HFF-Myc (cell line): ENCODE data around the gene LHPP.

Experiments
- DNase-seq: peaks from one replicate; pipeline ENCODE4 v3.0.0-alpha.2; 2011; ENCODE audit warnings: low read depth; ENCODE audit errors: extremely low read depth
- H3K4me3 ChIP-seq: replicated peaks from 2 replicates; pipeline ENCODE4 v1.5.1; 2011; ENCODE audit warnings: low read depth, mild to moderate bottlenecking, control low read depth, low read length
- TF ChIP-seq, protein P1 (sequence below): IDR thresholded peaks from 2 replicates; pipeline ENCODE4 v1.5.1; 2012; ENCODE audit warnings: mild to moderate bottlenecking, low read depth, low read length, control low read depth; ENCODE audit errors: missing control alignments

The LHPP gene

DNA sequence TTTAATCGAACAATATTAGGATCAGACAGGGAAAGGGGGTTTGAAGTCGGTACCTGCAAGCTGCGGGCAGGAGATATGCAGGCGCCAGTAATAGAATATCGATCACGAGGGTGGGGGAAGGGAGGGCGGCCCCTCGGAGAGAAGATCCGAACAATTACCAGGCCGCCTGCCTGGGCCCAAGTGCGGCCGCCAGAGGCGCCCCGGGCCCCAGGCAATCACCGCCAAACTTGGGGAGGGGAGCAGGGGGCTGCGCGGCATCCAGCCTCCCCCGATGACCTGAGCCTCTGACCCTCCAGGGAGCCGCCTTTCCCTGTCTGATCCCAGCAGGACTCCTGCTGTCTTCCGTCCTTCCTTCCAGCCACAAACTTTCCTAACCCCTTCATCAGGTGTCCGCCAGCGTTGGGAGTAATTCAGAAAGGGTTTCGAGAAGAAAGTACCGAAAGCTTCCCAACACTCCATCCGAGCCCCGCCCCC is 12.9 kb upstream of the LHPP start:
- TF ChIP-seq, protein P1, sequence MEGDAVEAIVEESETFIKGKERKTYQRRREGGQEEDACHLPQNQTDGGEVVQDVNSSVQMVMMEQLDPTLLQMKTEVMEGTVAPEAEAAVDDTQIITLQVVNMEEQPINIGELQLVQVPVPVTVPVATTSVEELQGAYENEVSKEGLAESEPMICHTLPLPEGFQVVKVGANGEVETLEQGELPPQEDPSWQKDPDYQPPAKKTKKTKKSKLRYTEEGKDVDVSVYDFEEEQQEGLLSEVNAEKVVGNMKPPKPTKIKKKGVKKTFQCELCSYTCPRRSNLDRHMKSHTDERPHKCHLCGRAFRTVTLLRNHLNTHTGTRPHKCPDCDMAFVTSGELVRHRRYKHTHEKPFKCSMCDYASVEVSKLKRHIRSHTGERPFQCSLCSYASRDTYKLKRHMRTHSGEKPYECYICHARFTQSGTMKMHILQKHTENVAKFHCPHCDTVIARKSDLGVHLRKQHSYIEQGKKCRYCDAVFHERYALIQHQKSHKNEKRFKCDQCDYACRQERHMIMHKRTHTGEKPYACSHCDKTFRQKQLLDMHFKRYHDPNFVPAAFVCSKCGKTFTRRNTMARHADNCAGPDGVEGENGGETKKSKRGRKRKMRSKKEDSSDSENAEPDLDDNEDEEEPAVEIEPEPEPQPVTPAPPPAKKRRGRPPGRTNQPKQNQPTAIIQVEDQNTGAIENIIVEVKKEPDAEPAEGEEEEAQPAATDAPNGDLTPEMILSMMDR = no peak
- no peak for DNase-seq
- no peak overlapping the region for H3K4me3 ChIP-seq

DNA sequence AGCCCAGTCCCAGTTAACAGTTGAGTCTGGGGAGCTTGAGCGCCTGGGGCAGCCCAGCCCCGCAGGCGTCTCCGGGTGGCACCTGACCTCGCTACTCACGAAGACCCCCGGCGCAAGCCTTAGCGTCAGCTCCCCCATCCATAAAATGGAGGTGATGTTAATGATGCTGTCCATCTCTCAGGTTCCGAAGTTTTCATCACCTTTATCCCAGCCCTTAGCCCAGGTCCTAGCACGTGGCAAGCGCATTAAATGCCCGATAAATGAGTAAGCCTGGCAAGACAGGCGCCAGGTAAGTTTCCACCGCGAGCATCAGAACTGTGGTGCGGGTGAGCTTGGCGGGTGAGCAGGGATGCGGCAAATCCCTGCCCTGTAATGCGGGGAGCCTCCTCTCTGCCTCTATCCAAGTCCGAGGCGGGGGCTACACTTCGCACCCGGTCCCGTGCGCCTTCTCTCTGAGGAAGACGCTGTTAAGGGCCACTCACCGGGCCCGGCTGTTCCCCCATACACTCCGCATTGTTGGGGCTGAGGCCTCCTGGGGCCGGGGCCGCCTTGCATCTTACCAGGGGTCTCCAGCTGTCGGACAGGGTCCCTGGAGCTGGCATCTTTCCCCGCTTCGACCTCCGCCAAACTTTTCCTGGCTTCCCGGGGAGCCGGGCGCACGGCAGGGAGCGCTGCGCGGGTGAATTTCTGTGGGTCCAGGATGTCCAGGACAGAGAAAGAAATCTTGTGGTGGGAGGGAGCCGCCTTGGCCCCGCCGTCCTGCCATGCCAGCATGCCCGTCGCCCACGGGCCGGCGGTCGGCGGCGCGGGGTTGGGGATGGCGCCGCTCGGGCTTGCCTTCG is 12.2 kb upstream of the LHPP start:
- TF ChIP-seq, protein P1 = no peak
- no peak overlapping the region for H3K4me3 ChIP-seq
- DNase-seq = no peak

DNA sequence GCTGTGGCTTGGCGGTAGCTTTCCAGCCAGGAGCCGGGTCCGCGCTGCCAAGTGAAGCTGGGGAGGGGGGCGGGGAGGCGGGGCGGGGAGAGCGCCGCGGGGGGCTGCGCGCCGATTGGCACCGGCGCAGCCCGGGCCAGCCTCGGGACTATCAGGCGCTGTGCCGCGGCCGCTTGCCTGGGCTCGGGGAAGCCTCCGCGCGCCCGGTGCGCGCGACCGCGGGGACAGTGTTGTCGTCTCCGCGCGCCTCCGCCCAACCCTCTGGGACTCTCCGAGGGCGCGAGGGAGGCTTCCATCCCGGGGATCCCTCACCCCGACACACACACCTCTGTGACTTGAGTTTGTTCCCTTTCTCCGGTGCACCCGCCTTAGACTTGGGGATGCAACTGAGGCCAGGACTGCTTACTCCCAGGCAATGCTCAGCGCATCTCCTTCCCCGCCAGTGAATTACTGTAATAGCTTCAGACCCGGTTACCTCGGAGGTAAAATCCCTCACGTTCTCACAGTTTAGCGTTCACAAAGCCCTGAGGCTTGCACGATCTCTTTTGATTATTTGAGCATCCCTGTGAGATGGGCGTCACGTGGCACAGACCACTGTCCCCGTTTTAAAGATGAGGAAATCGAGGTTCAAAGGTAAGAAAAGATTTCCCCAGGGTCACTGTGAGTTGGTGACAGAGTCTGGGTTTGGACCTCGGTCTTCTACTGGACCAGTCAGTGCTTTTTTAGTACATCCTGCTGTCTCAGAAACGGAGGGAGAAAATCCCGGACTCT is 11.4 kb upstream of the LHPP start, which contains the start of gene NKX1-2:
Gene NKX1-2, minus strand, starts transcription at position 24 of the 771 bp plus-strand sequence. CDS start 92 bp downstream, outside the sequence.
- no peak for DNase-seq
- TF ChIP-seq, protein P1 = no peak
- no peak within 1 kb of the TSS for H3K4me3 ChIP-seq

DNA sequence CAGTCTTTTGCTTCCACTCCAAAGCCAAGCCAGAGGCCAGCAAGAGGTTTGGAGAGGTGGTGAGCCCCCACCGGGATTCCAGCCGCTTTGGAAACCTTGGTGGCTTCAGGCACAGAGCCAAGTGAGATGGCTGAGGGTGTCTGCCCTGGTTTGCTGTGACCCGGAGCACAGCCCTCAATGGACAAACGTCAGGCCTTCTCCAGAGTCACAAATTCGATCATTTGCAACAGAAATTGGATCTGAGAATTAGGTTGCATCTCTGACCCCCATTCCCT is 10.9 kb upstream of the LHPP start:
- TF ChIP-seq, protein P1 = no peak
- no peak overlapping the region for H3K4me3 ChIP-seq
- DNase-seq = no peak

DNA sequence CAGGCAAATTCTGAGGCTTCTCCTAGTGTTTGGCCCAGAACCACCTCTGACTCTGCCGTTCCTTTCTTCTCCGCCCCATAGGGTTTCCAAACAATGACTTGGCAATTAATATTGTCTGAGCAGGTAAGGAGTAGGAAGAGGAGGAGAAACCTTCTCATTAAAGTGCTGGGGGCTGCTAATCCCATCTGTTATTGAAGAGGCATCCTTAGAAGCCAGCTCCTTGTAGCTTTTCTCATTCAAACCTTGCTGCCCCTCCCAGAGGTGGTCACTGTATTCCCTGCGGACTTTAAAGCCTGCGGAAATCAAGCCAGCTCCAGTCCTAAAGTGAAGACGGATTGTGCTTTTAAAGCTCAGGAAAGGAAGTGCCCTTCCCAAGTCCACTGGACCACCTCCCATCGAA is 10.3 kb upstream of the LHPP start:
- TF ChIP-seq, protein P1 = no peak
- H3K4me3 ChIP-seq = no peak overlapping the region
- no peak for DNase-seq

DNA sequence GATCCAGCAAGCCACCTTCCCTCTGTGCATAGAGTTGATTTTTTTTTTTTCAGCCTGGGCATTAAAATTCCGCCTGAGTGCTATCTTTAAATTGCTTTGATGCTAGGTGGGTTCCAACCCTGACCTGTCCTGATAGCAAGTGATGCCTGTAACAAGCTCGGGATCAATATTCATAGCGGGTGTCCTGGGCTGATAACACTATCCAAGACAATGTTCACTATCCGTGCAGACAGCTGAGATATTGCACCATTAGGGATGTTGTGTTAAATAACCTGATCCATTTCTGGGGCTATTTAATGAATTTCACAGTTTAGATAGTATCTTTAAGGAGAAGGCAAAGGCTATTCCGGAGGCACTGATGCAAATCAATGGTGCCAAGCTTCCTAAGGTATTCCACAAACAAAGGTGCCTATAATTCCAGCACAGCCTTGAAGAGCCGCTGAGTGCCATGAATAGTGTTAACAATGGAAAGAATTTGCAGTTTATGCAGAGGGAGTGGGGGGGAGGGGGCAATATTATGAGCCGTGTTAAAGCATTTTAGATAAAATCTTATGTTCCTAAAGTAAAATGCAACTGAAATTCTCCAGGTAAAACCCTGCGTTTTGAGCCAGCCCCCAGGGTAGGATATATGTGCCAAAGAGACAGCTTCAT is 7.5 kb upstream of the LHPP start:
- TF ChIP-seq, protein P1 = no peak
- no peak overlapping the region for H3K4me3 ChIP-seq
- DNase-seq = no peak
